CD4-positive, alpha-beta T cell treated with Interleukin-10 for 1 hour (primary cell): ENCODE results near the gene DAPK3.
A peak's percentile ranks its signal among the peaks of the same experiment; 100 is the strongest.
"Not testable (repeated sequence)": the region's sequence is repeated elsewhere in the genome, so short reads cannot be mapped to it uniquely, and the experiment has no call there.

Source experiments
- DNase-seq: peaks from one replicate; pipeline ENCODE4 v3.0.0-alpha.2; 2020

DAPK3 gene

DNA sequence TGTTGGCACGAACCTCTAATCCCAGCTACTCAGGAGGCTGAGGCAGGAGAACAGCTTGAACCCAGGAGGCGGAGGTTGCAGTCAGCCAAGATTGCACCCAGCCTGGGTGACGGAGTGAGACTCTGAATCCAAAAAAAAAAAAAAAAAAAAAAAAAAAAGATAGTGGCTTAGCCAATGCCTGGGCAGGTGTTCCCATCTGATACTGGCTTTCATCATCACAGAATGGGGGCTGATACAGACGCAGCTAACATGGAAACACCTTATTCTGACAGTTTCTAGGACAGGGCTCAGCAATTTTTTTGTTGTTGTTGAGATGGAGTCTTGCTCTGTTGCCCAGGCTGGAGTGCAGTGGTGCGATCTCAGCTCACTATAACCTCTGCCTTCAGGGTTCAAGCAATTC lies 29.9 kb upstream of the DAPK3 start:
- not testable (repeated sequence) for DNase-seq

DNA sequence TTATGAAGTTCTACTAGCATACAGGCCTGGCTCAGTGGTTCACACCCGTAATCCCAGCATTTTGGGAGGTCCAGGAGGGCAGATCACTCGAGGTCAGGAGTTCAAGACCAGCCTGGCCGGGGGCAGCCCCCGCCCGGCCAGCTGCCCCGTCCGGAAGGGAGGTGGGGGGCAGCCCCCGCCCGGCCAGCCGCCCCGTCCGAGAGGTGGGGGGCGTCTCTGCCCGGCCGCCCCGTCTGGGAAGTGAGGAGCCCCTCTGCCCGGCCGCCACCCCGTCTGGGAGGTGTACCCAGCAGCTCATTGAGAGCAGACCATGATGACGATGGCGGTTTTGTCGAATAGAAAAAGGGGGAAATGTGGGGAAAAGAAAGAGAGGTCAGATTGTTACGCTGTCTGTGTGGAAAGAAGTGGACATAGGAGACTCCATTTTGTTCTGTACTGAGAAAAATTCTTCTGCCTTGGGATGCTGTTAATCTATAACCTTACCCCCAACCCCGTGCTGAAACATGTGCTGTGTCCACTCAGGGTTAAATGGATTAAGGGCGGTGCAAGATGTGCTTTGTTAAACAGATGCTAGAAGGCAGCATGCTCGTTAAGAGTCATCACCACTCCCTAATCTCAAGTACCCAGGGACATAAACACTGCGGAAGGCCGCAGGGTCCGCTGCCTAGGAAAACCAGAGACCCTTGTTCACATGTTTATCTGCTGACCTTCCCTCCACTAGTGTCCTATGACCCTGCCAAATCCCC lies 27.9 kb upstream of the DAPK3 start:
- DNase-seq = not testable (repeated sequence)

DNA sequence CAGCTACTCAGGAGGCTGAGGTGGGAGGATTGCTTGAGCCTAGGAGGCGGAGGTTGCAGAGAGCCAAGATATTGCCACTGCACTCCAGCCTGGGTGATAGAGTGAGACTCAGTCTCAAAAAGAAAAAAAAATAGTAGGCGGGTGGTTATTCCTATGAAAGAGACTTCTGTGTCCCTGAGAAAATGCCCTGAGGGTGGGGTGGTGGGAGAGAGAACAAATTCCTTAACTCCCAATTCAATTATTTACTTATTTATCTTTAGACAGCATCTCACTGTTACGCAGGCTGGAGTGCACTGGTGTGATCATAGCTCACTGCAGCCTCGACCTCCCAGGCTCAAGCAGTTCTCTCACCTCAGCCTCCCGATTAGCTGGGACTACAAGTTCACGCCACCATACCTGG lies 24.7 kb upstream of the DAPK3 start:
- DNase-seq = no peak

DNA sequence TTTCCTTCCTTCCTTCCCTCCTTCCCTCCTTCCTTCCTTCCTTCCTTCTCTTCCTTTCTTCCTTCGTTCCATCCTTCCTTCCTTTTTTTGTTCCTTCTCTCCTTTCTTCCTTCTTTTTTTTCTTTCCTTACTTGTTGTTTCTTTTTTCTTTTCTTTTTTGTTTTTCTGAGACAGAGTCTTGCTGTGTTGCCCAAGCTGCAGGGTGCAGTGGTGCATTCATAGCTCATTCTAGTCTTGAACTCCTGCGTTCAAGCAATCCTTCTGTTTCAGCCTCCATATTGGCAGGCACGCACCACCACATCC lies 19.9 kb upstream of the DAPK3 start:
- DNase-seq = no peak

DNA sequence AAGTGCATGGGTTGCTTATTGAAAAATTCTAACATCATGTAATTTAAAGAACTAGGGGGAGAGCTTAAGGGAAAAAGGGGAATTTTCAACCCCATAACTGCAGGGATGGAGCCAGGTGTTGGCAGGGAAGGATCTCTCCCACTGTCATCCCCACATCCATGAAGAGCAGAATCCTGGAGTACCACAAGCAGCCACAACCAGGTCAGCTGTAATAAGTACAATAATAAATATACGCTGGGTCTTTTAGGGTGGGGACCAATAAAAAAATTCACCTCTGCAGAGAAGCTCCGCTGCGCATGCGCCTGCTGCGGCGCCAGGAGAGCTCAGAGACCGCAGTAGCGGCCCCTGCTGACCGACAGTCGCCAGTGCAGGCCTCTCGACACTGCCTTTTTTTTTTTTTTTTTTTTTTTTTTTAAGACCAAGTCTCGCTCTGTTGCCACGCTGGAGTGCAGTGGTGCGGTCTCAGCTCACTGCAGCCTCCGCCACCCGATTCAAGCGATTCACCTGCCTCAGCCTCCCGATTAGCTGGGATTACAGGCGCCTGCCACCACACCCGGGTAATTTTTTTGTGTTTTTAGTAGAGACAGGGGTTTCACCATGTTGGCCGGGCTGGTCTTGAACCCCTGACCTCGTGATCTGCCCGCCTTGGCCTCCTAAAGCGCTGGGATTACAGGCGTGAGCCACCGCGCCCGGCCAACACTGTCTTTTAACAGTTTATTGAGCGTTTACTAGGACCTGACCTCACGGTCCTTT lies 16.9 kb upstream of the DAPK3 start:
- peak; percentile 93 for DNase-seq

DNA sequence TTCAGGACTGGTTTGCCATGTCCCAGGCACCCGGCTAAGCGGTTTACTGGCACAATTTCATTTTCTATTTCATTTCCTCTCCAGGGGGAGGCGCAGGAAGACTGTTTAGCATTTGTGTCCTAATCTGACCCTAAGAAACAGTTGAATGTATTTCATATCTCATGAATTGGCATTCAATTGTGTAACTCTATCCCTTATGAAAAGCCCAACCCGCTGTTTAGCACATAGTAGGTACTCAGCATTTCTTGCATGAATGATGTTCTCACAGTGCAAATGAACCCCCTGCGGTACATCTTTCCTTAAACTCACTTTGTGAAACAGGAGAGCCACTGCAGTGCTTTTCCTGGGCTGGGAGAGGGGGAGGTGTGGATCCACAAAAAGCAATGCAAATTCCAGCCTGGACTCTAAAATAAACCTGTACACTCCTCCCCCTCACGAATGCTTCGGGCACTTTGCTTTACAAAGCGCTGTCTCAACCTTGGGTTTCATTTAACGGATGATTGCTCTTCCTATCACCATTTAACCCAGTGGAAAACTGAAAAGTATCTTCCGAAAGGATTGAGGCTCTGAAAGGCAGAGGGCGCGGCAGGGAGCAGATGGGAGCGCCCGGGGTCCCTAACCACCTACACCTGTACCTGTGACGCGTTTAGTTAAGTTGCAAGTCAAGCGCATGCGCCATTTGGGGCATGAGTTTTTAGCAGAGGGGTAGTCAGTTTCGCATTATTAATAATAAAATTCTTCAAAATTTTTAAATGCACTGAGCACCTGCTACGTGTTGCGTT lies 15.6 kb upstream of the DAPK3 start:
- DNase-seq = peak; percentile 83

DNA sequence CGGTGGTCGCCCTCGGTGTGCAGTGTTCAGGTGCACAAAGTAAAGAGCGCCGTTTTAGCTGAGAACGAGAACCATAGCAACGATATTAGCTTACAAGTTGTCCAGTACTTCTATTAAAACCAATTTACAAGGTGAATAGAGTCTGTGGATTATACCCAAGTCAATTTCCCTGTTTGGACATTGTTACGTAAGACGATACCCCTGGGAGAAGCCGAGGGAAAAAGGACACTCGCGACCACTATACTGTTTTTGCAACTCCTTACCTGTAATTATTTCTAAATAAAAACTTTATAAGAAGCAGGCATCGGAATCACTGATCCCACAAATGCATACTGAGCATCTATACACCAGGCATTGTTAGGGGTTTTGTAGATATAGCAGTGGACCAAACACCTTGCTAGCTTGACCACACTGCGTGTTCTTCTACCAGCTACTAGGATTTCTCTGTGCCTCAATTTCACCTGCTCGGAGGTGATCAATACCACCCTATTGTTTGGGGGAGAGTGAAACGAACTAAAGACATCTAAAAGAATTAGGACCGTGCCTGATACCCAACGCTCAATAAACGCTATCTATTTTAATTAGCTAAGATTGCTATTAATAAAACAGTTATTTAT lies 14.9 kb upstream of the DAPK3 start:
- DNase-seq = peak; percentile 20

DNA sequence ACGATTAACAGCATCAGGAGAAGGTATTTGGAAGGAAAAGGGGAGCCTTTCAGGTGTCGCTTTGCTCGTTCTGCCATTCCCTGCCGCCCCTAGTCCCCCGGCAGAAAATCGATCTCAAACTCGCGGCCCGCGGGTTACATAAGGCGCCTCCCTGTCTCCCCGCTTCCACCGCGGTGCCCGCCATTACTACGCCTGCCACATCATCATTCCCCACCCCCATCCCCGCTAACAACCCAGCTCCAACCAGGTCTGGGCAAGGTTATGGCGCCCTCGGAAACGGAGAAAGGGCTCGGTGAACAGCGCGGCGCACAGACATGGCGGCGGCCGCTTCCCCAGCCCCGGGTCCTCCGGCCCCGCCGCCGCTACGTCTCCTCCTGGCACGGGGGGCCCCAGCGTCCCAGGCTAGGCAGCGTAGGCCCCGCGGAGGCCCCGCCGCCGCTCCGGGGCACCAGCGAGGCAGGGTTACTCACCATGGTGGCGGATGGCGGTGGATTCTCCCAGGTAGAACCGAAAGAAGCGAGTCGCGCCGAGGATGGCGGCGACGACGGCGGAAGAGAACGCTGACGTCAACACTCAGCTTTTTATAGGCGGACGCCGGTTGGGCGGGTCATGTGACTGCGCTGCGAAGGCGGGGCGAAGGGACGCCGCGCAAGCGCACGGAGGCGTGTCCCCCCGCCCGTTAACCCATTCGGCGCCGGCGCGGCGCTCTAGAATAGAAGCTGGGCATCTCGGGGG lies 14.2 kb upstream of the DAPK3 start, which contains the start of gene EEF2:
Gene EEF2 (minus strand): TSS at position 556 of the 735 bp plus-strand sequence. CDS start 83 bp downstream, at position 473.
- peak; percentile 93 for DNase-seq

DNA sequence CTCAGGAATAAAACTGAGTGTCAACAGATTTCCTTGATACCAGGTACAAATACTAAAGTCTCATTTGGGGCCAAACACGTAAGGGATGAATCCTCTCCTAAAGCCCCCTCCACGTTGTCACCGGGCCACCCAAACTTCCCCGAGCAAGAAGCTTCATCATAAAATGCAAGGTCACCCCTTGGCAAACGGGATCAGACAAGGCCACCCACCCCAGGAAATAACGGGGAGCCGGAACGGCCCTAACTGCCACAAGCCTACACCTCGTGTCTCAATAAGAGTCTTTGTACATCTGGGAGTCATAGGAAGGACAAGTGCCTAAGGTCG lies 13.6 kb upstream of the DAPK3 start:
- DNase-seq = no peak

DNA sequence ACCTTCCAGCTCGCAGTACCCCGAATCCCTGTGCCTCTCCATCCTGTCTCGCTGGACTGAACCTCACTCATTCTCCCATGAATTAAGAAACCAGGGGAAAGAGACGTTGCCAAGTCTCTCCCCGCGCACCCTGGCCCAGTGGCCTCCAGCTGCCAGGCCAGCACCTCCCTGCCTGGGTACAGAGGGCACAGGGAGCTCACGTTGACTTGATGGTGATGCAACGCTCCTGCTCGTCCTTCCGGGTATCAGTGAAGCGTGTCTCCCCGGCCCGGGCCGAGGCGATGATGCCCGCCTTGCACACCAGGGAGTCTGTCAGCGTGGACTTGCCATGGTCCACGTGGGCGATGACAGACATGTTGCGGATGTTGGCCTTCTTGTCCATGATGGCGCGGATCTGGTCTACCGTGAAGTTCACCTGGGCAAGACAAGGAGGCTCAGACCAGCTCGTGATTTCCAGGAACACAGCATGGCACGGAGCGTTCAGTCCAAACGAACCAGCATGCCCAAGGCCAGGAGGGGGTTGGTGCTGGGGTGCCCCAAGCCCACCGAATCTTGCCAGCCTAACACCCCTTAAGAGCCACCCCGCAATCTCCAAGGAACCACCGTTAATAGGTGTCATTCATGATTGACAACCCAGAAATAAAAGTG lies 13.2 kb upstream of the DAPK3 start:
- peak; percentile 33 for DNase-seq

DNA sequence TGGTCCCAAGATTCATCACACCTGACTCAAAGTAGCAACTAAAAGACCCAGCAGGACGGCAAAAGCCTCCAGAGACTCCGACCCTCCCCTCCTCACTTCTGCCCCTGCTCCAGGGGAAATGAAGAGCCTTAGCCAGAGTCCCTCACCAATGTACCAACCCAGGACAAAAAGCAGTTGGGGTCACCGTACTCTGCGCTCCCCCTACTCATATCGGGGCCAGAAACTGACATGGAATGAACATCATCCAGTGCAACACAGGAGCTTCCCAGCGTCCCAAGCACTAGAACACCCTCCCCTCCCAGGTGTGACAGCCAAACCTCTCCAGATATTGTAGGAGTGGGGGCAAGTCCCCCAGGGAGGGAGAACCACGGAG lies 12.6 kb upstream of the DAPK3 start:
- DNase-seq = no peak

DNA sequence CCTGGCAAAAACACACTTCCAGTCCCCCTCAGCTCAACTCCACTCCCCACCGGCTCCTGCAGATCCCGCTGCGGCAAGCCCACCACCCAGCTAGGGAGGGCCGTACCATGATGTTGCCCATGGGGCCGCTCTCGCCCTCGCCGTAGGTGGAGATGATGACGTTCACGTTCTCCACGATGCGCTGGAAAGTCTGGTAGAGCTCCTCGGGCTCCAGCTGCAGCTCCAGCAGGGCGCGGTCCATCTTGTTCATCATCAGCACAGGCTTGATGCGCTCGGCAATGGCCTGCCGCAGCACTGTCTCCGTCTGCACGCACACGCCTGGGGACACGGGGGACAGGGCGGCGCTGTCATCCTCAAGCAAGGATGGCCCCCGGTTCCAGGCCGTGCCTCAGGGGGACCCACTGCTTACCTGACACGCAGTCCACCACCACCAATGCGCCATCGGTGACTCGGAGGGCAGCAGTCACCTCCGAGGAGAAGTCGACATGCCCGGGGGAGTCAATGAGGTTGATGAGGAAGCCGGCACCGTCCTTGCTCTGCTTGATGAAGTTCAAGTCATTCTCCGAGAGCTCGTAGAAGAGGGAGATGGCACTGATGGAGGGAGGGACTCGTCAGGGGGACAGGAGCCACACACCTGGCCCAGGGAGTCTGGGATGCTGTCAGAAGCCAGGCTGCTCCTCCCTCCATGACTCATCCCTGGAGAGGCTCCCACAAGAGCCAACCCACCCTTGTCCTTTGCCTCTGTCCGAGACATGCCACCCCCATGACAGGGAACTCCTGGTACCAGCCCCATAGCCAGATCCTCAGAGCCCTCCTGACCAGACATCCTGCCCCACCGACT lies 12.0 kb upstream of the DAPK3 start:
- no peak for DNase-seq

DNA sequence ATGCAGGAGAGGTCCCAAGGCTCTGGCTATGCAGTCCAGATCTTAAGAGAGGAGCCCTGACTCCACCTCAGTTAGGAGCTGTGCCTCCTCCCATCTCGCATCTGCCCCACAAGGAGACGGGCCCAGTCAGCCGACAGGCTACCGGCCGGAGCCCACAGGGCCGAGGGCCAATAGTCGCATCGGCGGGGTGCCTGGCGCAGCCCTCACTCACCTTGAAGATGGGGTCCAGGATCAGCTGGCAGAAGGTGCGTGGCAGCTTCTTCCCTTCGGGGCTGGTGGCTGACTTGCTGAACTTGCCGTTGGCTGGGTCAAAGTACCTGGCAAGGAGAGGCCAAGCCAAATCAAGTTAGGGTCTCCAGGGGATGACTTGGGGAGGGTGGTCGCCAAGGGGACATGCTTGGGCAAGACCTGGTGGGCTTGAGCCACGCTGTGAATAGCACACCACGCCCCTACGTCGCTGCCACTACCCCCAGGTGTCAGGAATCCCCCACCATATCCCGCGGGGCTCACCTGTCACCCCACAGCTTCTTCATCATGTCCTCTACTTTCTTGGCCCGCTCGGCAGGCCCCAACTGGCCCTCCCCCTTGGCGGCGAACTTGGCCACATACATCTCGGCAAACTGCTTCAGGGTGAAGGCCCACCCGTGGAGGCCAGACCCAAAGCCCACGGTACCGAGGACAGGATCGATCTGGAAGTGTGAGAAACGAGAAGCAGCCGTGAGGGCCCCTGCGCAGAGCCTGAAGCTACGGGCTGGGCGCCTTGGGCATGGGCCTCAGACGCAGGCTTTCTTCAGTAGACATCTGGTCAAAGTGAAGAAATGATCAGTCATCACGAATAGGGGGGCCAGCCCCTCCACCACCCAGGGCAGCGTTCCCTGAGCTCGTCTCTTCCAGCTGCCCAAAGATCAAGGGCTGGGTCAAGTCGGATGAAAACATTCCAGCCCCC lies 11.1 kb upstream of the DAPK3 start:
- no peak for DNase-seq

DNA sequence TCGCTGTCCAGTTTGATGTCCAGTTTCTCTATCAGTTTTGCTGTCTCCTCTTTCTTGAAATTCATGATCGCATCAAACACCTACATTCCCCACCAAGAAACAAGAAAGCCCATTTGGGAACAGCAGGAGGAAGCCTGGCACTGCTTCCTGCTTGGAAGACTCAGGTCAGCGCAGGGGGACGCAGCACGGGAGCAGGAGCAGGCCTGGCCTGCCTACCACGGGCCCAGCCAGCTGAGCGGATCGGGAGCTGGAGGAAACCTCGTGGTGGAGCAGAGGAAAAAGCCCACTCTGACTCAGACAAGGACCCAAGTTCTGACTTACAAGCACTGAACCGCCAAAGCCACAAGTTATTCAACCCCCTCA lies 10.5 kb upstream of the DAPK3 start:
- DNase-seq = no peak

DNA sequence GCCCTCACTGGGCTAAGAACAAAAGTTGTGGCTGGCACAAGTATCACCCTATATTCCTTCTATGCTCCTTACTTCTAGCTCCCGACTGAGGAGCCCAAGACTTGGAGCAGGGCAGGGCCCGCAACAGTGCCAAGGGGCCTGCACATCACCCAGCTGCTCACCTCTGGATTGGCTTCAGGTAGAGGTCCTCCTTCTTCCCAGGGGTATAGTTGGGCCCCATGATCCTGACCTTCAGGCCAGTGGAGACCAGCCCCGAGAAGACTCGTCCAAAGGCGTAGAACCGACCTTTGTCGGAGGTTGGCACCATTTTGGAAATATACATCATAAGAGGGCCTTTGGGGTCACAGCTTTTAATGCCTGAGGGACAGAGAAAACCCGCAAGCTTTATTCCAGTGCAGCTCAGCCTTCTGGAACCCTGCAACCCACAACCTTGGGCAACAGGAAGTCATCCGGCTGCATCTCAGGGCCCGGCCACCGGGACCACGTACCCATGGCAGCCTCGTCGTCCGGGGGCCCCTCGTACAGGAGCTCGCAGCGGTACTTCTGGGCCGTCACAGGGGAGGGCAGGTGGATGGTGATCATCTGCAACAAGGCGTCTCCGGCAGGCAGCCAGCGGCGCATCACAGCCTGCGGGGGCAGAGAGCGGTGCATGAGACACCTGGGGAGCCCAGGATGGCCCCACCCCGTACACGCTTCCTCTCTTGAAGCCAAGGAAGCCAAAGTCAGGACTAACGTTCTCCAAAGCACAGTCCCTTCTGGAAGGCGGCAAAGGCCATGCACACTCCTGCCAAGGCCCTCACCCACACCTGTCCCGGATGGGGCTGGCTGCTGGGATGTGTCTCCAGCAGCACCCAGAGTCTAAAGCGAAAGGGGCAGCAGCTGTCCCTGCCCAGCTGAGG lies 9.7 kb upstream of the DAPK3 start:
- DNase-seq = no peak

DNA sequence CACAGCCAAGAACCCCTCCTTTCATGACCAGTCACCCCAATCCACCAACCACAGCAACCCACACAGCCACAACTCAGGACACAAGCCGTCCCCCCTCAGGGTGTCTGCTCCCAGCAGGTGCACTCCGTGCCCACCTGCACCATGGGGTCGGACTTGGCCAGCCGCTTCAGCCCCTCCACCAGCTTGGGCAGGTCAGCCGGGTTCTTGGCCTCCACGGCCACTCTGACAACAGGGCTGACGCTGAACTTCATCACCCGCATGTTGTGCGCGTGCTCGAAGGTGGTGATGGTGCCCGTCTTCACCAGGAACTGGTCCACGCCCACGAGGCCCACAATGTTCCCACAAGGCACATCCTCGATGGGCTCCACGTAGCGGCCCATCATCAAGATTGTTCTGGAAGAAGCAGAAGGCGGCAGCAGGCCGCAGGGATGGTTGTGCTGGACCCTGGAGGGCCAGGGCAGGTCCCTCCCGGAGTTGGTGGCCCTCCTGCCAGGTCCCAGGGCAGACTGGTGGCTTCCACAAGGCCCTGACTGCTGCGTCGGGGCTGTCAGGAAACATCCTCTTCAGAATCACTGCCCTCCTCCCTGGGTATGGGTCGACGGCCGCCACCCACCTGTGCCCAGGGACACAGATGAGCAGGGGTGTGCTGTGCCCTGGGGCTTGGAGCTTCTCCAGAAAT lies 8.9 kb upstream of the DAPK3 start:
- DNase-seq = no peak

DNA sequence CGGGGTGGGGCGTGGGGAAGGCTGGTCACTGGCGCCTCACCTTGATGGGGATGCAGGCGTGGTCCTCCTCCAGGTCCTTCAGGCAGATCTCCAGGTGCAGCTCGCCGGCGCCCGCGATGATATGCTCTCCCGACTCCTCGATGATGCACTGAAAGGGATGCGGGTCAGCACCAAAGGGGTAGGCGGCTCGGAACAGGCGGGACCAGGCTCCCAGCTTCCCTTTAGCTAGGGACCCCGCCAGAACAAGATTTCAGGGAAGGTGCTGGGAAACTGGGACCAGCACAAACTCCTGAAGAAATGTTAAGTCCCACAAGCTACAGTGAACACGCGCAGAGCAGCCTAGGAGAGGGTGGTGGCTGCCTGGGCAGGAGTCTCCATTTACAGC lies 8.4 kb upstream of the DAPK3 start:
- no peak for DNase-seq

DNA sequence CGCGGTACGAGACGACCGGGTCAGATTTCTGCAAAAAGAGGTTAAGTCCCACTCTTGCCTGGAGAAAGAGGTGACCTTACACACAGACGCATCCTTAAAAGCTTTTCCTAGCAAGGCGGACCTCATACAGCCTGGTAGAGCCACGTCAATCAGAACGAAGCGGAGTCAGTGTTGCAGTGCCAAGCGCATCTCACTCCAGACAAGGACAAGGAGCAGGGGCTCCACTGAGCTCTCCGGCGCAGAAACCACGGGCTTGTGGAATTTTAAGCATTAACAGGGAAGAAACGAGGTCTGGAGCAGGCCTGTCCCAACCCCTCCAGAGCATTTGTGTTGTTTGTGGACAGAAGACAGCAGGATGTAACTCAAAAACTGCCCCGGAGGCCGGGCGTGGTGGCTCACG lies 7.2 kb upstream of the DAPK3 start:
- no peak for DNase-seq
